EH (cell line): ENCODE measurements around the gene FEN1.

ENCODE experiments used
- DNase-seq: peaks from one replicate; pipeline ENCODE4 v3.0.0-alpha.2; 2015; ENCODE audit warnings: low read depth

FEN1 gene

DNA sequence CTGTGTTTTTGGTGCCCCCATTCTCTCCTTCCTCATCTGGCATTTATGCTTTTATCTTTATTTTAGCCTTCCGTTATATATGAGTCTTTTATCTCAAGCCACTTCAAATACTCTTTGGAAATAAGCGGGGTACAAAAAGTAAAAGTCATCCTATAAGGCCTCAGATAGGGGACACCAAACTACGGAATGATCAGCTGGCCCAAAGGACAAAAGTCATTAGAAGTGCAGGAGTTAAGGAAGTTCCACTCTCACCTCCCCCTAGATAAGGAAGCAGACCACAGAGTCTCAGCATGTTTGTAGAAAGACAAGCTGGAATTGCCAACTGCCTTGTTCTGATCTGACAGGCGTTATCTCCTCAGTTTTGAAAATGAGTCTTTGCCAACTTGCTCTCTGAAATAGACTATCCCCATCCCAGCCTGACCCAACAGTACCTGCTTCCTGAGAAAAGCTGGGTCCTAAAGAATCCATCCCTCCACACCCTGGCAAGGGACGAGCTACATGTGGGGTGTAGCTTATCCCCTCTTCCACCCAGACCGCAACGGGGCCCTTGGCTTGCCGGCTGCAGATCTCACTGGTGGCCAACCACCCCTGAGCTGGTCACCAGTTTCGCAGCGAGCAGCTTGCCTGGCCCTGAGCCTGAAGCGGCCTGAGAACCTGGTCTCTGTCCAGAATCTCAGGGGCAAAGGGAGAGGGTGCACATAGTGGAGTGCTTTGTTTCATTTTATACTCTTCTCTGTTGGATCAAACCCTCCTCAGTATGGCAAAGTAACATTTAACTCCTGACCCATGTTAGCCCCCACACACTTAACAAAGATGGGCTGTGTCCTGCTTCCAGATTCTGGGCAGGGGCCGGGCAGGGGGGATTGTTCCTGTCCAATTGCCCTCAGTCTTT, 49.2 kb downstream of the FEN1 start:
- DNase-seq, result no peak

DNA sequence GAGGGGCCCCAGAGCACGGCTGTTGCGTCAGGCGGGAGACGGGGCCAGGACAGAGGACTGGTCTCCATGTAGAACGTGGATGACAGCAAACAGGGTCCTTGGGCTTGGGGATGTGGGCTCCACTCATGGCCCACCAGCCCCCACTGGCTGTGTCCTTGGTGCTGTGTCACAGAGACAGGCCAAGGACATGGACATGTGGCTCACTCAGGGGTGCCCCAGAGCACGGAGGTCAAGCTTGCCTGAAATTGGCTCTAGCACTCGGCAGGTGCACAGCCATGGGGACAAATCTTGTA, 49.8 kb downstream of the FEN1 start:
- no peak for DNase-seq

DNA sequence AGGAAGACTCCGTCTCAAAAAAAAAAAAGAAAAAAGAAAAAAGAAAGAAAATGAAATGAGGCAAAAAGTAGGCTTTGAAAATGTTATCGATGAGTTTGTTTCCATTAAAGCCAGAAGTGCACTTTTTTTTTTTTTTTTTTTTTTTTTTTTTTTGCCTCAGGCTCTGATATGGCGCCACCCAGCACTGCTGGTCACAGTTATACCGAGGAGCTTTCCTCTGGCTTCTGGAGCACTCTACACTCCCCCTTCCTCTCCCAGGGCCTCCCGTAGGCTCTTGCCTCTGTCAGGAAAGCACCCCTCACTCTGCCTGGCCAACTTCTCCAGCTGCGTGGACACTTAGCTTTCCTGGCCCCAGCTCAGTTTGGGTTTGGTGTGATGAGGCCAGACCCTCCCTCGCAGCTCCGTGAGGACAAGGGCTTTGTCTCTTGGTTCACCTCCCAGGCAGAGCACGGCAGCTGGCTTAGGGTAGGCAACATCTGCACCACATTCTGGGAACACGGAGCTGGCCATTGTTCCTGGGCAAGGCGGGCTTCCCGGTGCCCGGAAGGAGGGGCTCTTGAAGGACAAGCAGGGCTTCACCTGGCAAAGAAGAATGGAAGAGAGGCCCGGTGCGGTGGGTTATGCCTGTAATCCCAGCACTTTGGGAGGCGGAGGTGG, 52.3 kb downstream of the FEN1 start:
- no peak for DNase-seq

DNA sequence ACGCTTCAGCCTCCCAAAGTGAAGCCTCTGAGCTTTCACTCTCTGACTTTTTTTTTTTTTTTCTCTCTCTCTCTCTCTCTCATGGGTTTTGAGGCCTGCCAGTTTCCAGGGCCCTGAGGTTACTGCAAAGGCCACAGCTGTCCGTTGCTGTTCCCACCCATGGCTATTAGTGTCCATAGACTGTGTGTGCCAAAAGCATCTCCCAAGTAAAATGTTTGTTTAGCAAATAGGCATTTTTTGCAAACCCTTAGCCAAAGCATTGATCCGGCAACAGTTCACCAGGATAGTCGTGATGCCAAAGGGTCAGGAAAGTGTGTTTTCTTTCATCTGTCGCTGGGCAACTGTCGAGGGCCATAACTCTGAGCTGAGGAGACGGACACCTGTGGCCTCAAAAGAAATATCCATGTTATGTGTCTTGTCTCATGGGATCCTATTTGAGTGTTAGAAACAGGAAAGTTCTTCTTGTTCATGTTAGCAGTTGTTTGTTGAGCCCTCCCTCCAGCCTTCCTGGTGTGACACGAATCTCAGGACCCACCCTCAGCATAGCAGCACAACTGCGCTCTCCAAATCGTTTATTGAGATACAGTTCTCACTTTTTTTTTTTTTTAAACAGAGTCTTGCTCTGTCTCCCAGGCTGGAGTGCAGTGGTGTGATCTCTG, 53.8 kb downstream of the FEN1 start:
- DNase-seq, result no peak
